Colon (tissue), 2 donors: ENCODE results near the gene PRR5.

ENCODE experiments used
- FAIRE-seq: peaks from 2 replicates; lab custom pipeline; 2012; peaks lifted over from hg19 to GRCh38; lab: Jason Lieb, UNC
- donor health status: control.
- donor health status: control.

Gene PRR5

DNA sequence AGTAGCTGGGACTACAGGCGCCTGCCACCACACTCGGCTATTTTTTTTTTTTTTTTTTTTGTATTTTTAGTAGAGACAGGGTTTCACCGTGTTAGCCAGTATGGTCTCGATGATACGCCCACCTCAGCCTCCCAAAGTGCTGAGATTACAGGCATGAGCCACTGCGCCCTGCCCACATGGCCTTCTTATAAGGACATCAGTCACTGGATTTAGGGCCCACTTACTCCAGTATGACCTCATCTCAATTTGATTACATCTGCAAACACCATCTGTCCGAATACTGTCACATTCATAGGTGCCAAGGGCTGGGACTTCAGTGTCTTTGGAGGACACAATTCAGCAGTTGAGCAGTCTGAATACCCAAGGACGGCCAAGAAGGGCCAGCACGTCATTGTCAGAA, 8.2 kb upstream of the PRR5 start:
- FAIRE-seq: no peak

DNA sequence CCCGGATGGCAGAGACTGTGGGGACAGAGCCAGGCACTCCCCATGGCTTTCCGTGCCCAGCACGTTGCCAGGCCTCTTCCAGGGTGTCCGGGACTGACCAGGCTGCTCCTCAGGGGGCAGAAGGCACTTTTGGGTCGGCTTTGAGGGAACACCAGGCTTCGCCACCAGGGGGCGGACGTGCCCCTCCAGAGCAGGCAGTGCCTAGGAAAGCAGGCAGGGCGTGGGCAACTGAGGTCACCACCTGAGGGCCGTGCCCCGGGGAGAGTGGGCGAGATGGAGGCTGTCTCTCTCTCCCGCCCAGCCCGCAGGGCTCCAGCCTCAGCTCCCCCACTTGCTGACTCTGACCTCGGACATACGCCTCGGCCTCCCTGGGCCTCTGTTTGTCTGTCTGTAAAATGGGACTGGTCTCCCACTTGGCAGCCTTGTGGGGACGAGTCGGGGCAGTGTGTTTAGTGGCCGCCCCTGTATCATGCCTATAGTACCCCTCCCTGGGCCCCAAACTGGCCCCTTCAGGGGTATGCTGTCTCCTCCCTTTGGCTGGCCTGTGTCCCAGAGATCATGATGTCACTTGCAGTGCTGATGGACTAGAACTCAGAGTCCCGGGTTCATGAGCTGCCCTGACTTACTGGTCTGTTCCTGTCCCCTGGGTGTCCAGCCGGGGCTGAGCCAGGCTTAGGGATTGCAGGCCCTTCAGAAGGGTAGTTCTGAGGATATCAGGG, 4.4 kb upstream of the PRR5 start:
- no peak for FAIRE-seq

DNA sequence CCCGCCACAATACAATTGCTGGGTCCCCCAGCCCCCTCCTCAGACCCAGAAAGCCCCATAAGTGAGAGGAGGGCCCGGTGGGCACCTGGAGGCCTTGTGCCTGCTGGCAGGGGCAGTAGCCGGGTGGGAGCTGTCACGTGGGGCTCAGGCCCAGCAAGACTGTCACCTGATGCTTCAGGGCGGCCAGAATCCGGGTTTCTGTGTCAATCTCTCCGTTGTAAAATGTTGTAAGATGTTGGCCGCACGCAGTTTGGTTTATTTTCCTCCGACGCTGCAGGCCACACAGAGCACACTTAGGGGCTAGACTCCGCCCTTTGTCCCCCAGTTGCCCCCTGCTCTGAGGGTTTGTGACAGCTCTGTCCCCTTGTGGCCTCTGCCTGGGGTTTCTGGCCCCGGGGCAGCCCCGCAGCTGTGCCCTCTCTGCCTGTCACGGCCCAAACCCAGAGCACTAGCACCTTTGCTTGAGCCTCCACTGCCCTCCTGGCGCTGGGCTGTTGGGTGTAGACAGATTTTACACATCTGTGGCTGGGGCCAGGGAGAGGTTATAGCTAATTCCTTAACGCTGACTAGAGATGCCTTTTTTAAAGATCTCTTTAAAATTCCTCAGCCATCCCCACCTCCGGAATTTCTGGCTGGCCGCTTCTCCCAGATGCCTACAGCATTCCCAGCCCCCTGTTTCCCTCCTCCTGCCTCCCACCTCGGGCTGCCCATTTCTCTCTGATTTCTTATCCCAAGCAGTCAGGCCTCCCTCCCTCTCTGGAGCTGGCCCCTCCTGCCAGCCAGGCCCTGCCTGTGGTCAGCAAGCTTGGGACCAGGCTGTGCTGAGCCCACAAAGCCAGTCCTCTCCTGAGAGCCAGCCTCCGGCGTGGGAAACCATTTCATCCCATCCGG, 3.2 kb upstream of the PRR5 start:
- FAIRE-seq: no peak

DNA sequence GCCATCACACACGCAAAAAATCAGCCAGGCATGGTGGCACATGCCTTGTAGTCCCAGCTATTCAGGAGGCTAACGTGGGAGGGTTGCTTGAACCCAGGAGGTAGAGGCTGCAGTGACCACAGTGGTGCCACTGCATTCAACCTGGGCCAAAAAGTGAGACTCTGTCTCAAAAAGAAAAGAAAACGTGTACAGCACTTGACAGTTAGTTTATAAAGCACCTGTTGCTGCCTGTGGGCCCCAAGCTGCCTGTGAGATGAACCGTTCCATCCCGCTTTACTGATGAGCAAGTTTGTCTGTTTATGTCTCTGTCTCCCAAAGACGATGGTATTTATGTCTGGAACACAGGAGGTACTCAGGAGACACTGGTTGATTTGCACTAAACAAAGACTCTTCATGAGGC, 1.5 kb upstream of the PRR5 start:
- FAIRE-seq: no peak

DNA sequence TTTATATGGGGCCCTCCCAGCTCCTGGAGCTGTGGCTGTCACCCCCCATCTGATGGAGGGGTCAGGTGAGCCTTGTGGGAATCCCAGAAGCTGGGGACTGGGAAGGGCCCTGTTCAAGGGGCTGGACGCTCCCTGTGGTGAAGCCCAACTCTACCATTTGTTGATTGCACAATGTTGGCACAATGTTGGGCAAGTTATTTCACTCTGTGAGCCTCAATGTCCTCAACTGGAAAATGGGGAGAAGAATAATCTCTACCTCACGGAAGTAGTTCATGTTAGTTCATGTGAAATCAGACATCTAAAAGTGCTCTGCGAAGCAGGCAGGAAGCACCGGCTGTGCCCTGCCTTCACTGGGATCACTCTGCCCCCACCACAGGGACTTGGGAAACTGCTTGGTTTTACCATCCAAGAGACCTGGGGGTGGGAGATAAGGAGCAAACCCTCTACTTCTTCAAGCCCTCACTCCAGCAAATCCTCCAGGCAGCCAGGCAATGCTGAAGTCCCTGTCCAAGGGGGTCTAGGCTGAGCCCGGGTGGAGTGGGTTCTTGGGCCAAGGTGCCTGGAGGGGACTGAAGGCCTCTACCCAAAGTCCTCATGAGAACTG, 715 bp upstream of the PRR5 start:
- no peak for FAIRE-seq

DNA sequence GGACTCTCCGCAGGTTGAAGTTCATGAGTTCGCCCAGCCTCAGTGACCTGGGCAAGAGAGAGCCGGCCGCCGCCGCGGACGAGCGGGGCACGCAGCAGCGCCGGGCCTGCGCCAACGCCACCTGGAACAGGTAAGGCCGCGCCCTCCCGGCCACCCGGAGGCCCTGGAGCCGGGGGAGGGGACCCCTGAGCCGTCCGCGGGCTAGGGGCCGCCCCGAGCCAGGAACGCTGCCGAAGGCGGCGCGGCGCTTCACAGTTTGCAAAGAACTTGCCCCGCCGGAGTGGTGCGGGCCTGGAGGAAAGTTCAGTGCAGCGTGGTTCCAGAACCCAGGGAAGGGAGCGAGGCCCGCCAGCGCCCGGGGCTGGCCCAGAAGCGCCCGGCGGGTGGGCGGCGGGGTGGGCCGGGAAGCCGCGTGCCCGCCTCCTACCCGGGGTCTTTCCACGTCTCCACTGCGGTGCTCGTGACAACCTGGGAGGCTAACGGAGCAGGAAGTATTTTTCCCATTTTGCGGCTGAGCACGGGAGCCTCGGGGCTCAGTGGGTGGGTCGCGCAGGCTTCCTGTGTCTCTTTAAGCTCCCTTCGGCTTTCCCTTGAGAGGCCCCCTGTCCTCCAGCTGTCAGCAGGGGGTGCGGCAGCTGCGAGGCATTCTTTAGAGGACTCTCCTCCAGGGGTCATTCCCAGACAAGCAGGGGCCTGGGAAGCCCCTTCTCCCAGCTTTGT, 635 bp downstream of the PRR5 start:
- FAIRE-seq: no peak

DNA sequence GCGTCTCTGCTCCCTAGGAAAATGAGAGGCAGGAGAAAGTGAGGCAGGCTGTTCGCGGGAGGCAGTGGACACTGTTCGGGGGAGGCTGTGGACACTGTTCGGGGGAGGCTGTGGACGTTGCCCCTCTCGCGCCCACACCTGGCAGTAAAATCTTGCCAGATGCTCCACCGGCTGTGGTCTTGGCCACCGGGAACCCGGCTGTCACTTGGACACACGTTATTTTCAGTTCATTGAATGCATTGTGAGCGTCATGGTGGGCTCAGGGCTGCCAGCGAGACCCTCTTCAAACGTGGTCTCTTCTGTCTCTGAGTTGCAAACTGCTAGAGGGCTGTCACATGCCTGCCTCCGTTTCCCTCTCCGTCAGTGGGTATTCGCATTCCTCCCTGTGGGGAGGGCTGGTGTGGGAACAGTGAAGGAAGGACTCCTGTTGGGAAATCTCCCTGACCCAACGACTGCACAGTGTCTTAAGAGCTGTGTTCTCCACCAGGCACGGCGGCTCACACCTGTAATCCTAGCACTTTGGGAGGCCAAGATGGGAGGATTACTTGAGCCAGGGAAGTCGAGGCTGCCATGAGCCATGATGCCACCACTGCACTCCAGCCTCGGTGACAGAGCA, 1.4 kb downstream of the PRR5 start:
- FAIRE-seq: no peak

DNA sequence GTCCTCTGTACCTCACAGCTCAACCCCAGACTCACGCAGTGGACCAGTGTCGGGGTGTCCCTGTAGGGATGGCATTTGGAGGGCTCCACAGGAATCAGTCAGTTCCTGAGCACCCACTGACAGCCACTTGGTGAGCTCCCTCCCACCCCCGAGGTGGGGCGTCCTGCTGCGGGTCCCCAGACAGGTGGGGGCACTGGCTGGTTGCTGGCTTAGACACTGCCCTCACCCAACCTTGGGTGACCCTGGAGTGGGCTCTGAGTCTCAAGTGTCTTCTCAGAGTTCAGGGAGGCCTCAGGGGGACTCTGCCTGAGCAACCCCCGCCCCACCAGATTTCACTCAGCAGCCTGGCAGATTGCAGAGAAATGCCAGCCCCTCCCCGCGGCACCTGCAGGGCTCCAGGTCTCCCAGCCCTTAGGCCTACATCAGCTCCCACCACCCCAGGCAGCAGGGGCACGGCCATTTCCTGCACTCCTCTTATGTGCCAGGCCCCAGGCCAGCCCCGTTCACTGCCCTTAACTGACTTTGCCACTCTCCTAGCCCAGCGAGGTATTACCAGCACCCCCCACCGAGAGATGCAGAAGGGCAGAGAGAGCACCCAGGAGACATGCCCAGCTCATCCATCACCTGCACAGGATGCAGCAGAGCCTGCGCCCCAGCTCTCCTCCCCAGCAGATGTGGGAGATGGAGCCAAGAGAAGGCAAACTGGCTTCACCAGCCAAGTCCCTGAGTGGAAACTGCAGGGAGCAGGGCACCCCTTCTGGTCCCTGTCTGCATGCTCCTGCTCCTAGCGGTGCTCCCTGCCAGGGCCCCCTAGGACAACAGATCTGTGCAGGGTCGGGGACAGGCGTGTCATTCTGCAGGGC, 2.4 kb downstream of the PRR5 start:
- FAIRE-seq: no peak

DNA sequence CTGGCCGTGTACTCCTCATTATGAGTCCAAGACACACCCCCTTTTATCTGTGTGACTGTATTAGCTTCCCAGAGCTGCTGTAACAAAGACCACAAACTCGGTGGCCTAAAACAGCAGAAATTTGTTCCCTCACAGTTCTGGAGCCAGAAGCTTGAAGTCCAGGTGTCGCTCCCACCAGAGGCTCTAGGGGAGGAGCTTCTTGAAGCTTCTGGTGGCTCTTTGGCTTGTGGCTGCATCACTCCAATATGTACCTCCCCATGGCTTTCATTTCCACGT, 3.0 kb downstream of the PRR5 start:
- no peak for FAIRE-seq

DNA sequence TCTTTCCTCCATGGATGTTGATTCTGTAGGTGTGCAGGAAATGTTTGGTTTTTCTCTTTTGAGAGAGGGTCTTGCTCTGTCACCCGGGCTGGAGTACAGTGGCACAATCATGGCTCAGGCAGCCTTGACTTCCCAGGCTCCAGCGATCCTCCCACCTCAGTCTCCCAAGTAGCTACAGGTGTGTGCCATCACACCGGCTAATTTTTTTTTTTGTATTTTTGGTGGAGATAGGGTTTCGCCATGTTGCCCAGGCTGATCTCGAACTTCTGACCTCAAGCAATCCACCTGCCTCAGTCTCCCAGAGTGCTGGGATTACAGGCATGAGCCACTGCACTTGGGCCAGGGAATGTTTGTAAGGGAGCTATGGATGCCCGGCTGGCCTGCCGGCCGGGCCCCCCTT, 4.5 kb downstream of the PRR5 start:
- no peak for FAIRE-seq

DNA sequence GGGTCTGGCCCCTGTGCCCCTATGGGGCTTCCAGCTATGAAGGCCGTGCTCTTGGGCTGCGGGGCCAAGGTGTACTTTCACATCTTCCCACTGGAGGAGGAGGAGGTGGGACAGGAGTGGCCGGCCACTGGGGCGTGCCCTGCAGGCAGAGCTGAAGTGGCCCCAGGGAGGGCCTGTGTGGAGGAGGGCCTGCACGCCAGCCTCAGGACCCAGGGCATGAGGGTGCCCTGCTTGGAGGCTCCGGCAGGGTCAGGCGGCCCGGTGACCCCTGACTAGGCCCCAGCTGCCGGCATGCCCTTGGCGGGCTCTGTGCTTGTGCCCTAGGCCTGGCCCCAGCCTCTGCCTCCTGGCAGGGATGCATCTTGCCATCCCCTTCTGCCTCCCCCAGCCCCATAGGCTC, 5.2 kb downstream of the PRR5 start:
- FAIRE-seq: no peak

DNA sequence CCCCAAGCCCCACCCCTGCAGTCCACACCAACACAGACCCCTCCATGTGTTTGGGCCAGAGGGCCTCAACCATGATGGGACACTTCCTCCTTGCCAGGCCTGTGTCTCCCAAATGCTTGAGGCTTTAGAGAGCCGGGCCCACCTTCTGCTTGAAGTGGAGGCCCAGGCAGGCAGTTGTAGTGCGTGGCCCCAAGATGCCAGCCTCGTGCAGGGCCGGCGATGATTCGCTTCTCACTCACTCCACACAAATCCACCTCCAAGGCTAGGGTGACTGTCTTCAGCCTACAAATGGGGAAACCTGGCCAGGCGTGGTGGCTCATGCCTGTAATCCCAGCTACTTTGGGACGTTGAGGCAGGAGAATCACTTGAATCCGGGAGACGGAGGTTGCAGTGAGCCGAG, 5.7 kb downstream of the PRR5 start:
- FAIRE-seq: no peak

DNA sequence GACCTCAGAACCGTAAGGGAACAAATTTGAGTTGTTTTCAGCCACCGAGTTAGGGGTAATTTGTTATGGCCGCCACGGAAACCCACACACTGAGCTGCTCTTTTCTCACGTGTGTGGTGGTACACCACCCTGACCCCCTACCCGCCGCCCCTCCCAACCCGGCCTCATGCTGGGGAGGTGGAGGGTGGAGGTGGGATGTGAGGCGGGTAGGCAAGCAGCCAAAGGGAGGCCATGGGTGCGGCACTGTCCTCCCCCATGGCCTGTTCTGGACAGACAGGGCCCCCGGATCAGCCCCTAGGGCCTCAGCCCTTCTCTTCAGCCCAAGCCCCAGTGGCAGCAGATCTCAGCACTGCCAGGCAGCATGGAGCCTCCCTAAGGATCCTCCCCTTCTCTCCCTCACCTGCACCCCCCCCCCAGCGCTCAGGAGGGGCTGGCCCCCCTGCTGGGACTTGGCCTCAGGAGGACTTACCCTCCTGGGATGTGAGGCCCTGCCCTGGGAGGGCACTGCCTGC, 7.9 kb downstream of the PRR5 start:
- FAIRE-seq: no peak

DNA sequence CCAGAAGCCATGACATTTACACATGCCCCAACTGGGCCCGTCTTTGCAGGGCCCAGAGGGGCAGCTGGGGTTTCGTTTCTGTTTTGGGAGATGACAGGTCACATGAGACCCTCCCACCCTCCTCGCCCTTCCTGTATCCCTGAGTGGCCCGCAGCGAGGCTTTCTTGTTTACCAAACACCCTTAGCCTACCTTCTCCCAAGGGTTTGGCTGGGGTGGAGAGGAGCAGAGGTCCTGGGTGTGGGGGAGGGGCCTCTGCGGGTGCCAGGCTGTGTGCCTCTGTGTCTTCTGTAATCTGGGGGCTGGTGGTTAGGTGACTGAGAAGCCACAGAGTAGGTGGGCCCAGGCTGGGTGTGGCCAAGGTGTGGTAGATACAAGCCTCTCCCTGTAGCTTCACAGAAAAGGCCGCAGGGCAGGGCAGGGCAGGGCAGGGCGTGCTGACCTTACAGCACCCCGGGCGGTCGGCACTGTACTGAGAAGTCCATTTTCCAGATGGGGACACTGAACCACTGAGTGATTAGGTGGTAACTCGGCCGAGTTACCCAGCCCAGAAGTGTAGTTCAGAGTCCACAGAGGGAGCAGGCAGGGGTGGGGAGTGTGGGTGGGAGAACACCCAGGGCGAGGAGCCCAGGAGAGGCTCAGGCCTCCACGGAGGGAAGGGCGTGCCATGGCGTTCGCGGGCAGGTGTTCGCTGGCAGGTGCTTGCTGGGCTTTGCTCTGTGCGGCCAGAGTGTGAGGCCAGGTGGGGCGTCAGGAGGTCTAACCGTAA, 8.7 kb downstream of the PRR5 start:
- no peak for FAIRE-seq

DNA sequence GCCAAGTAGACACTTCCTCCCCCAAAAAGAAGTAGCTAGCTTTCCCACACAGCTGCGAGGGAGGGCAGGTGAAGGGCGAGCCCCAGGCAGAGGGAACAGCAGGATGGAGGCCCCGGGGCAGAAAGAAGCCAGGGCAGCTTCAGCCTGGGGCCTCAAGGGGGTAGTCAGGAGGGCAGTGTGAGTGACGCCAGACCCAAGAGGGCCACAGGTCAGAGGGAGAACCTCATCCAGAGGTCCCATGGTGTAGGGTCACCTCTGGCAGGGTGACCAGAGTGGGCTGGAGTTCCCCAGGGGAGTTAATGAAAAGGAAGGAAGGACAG, 9.2 kb downstream of the PRR5 start:
- FAIRE-seq: no peak

DNA sequence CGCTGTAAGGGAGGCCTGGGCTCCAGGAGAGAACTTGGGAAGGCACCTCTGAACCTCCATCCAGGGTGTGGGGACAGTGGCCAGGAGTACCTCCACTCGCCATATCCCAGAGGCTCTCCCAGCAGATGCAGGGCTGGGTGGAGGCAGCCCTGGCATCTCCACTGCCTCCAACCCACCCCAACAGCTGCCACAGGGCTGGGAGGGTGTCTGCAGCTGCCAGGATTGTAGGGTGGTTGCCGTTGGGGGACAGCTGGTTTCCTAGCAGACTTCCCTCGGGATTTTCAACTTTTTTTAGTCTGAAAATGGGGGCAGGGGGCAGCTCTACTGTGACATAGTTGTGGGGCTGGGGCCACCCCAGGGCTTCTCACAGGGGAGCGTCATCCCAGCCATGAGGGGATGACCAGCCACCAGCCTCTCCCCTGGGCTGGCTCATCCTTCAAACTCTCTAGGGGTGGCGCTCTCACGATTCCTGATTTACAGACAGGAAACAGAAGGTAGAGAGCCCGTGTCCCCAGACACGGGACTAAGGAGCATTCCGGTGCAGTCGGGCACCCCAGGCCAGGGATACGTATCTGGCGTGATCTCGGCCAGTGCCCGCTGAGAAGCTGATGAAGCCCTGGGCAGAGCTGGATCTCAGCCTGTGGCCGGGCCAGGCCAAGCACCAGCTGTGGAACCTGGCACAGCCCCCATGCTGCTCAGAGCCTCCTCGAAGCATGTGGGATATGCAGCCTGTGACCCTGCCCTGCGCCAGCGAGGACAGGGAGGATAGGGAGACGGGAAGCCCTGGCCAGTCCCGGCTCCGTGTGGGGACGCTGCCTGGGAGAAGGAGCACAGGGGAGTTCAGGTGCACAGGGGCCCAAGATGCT, 9.9 kb downstream of the PRR5 start:
- no peak for FAIRE-seq

DNA sequence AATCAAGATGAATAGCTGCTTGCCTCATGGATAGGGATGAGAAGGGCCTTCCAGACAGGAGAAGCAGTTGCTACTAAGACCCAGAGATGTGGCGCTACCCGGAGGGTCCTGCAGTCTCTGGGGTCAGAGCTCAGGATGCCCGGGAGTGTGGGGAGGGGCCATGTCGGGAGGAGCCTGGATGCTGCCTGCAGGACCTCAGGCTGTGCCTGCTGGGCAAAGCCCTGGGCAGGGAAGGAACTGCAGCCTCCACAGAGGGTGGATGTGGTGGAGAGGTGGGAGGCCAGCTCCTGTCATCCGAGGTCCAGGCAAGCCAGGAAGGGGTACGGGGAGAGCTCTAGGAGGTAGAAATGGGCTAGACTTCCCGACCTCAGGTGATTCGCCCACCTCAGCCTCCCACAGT, 11.0 kb downstream of the PRR5 start:
- FAIRE-seq: no peak

DNA sequence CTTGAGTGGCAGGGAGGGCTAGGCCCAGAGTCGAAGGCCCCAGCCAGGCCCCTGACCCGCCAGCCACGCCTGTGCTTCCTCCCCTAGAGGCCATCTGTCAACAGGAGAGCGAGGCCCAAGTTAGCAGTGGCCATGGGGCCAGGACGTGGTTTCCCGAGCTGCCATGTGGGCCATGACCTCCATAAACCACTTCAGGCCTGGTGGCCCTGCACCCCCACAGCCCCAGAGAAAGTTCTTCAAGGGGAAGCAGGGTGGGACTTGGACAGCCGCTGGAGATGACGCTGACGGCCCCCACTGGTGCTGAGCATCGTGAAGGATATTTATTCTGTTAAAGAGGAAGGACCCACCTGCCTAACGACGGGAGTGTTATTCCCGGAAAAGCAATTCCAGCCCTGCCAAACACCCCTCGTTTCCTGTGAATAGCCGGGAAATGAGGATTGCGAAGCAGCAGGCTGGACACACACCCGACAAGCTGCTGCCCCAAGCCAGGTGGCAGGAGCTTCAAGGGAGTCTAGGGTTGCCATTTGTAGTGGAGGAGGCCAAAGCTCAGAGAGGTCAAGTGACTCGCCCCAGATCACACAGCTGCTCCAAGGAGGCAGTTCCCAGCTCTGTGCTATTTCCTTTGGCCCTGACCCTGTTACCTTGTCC, 12.8 kb downstream of the PRR5 start:
- FAIRE-seq: no peak

DNA sequence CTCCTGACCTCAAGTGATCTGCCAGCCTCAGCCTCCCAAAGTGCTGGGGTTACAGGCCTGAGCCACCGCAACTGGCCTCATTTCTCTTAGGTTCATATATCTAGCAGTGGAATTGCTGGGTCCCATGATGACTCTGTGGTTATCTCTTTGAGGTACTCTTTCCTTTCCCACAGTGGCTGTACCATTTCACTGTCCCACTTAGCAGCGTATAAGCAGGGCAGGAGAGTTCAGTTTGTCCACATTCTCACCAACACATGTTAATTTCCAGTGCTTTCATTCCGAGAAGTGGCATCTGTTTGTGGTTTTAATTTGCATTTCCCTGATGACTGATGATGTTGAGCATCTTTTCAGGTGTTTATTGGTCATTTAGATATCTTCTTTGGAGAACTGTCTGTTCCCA, 16.4 kb downstream of the PRR5 start:
- FAIRE-seq: no peak
